Amygdala (tissue), 56 donors: Measurements from ENCODE around the gene GUCY1A1.
A peak's percentile ranks its signal among the peaks of the same experiment; 100 is the strongest.
"Not testable (repeated sequence)": the region's sequence is repeated elsewhere in the genome, so short reads cannot be mapped to it uniquely, and the experiment has no call there.

ENCODE experiments used
- DNase-seq, 56 donors: peaks; one replicate each; lab custom pipeline; 2025; lab: John Stamatoyannopoulos, UW

GUCY1A1 gene, protein sequence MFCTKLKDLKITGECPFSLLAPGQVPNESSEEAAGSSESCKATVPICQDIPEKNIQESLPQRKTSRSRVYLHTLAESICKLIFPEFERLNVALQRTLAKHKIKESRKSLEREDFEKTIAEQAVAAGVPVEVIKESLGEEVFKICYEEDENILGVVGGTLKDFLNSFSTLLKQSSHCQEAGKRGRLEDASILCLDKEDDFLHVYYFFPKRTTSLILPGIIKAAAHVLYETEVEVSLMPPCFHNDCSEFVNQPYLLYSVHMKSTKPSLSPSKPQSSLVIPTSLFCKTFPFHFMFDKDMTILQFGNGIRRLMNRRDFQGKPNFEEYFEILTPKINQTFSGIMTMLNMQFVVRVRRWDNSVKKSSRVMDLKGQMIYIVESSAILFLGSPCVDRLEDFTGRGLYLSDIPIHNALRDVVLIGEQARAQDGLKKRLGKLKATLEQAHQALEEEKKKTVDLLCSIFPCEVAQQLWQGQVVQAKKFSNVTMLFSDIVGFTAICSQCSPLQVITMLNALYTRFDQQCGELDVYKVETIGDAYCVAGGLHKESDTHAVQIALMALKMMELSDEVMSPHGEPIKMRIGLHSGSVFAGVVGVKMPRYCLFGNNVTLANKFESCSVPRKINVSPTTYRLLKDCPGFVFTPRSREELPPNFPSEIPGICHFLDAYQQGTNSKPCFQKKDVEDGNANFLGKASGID

DNA sequence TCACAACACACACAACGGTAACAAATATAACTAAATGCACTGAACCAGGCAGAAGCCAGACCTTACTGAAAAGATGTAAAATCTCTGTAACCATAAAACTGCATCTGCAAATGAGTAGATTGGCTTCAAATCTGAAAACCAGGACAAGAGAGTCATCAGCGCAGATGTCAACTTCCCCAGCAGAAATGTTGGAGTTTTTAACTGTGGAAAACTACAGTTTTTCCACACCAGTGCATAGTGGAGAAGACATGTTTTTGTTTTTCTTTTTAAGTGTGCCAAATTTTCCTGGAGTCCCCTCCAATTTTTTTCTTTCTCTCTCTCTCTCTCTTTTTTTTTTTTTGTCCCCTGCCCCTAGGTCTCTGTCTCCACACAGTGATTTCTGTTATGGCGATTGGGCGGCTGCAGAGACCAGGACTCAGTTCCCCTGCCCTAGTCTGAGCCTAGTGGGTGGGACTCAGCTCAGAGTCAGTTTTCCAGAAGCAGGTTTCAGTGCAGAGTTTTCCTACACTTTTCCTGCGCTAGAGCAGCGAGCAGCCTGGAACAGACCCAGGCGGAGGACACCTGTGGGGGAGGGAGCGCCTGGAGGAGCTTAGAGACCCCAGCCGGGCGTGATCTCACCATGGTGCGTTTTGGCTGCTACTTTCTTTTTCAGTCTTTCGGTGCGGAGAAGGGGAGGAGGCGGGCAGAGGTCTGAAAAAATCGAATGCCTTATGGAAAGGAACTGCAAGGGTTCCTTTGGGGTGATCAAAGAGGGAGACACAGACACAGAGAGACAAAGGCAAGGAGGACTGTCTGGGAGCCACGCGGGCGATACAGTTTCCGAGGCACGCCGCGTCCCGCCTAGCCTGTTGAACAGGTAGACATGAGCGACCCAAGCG lies at the start of gene GUCY1A1:
Gene GUCY1A1, plus strand, starts transcription at position 505 of the 878 bp plus-strand sequence. CDS start 30,020 bp downstream, outside the sequence.
- DNase-seq = peak in 23 of 56 donors; percentile 2 to 71 (median 31)

DNA sequence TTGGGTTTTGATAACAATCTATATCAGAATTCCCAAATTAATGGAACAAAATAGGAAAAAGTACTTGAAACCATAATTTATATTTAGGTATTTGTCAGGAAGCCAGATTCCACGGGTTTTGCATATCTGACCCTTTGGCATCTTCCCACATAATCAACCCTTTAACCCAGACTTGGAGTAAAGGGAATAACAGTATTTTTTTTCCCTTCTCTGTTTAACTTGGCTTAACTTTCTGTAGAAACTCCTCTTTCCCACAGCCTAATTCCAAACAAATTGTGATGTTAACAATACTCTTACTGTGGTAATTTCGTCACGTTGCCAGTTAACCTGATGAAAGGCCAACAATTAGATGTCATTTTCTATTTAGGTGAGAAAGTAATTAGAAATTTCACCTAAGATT lies 49.4 kb upstream of the GUCY1A1 start:
- no peak for DNase-seq

DNA sequence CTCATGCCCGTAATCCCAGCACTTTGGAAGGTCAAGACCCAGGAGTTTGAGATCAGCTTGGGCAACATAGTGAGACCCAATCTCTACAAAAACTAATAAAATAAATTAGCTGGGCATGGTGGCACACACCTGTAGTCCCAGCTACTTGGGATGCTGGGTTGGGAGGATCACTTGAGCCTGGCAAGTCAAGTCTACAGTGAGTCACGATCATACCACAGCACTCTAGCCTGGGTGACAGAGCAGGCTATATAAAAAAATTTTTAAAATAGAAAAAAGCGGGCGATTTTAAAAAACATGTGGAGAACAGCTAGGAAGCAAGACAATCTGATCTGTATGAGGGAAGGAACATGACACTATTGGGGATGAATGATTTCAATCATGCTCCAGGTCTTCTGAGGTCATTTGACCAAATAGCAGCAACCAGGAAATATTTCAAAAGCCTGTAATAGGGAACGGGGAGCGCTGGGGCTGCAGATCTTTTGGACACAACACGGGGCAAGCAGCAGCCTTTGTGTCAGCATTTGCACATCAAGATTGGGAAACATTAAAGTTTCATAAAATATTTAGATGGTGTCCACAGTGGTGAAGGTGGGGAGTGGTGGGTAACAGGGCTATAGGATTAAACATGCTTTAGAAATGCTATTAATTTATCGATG lies 48.3 kb upstream of the GUCY1A1 start:
- DNase-seq = no peak

DNA sequence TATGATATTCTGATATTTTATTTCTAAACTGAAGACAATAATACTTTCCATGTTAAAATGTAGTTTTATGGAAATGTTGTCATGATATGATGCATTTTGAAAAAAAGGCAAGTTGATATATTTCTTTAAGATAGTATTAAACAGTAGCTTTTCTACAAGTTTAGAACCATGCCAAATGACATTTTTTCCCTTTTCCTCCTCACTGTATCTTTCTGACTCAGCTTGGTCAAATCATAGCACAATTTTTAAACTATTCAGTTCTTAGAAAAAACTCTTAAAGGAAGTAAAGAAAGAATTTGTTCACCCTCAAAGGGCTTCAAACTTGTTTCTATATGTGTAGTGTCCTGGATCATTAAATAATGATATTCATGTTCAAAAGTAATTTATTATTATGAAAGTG lies 46.0 kb upstream of the GUCY1A1 start:
- no peak for DNase-seq

DNA sequence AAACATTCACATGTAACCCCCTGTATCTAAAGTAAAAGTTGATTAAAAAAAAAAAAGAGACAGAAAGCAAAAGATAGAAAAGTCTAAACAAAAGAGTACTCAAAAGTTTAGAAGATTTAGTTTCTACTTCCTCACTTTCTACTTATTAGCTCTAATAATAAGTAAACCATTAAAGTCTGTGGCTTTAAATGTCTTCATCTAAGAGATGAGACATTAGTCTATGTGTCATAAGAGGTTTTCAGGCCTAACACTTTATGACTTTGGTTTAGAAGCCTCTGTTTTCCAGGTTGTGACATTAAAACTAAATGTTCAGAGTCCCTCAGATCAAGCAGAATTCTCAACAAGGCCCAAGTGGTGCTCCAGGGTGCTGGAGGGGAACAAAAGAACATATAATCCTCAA lies 42.2 kb upstream of the GUCY1A1 start:
- DNase-seq = no peak

DNA sequence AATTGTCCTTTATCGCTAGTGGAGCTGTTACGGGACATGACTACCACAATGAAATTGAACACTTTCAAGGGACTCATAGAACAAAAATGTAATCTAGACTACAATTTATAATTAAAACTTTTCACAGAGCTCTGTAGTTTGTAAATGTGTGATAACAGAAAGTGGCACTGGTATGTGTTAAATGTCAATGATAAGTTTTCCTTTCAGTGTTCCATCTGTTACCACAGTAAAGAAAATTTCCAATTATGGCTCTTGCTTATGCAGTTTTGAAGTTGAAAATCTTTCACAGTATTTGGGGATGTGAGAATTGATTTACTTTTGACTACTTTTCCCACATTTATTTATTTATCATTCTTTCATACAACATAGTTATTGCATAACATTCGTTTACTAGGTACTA lies 40.1 kb upstream of the GUCY1A1 start:
- DNase-seq = no peak

DNA sequence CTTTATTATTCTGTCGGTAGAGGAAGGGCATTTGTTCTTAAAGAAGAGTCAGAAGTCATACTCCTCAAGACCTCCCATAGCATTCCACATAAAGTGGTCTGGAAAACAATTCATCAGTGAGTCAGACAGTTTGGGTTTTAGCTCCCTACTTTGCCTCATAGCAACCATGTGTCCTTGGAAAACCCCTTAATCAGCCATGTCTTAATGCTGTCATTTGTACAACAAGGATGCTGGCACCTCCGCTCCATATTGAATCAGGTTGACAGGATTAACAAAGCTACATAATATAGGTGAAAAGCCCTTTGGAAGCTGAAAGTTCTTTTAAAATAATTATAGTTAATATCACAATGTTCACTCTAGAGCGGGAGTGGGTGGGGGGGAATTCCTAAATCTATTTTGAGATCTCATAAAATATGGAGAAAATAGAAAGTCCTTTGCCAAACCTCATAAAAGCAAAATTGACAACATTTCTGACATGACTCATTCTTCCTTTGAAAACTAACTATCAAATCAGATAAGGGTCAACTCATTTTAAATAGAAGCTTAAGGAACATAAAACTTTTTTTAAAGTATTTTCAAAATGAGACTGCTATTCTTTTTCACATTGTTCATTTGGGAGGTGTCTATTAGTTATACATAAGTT lies 37.3 kb upstream of the GUCY1A1 start:
- DNase-seq = no peak

DNA sequence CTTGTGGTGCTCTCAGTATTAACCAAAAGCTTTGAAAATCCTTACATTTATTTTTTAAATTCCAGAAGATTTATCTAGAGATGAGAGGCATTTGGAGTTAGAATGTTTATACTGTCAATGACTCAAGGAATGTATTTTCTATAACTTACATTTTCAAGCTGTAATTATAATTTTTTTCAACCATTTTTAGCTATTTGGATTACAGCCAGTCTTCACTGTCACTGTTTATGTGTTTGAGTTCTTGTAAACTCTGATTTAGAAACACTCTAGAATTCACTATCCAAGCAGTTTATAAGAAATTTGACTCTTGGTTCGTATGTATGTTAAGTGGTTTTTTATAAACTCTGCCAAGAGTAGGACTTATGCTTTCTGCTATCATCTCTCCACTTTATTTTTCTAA lies 36.7 kb upstream of the GUCY1A1 start:
- no peak for DNase-seq

DNA sequence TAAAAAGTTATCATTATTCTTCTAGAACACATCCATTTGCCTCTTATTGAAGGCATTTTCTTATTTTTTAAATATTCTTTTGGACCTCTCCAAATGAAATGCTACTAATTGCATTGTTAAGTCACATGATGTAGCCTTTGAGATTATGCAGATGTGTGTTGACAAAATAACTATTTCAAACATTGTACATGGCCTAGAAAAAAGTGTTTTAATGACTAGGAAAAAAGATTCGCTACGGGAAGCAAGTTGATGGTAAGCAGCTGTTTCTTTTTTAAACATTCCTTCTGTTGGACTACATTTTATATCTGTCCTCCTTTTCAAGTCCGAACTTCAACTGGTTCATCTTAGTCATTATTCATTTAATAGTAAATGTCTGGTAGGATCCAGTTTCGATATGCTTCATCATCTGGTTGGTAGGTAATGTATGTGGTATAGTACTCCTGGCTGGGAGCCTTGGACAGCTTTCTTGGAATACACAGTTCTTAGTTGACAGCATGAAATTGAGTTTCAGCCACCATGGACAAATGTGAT lies 34.3 kb upstream of the GUCY1A1 start:
- no peak for DNase-seq

DNA sequence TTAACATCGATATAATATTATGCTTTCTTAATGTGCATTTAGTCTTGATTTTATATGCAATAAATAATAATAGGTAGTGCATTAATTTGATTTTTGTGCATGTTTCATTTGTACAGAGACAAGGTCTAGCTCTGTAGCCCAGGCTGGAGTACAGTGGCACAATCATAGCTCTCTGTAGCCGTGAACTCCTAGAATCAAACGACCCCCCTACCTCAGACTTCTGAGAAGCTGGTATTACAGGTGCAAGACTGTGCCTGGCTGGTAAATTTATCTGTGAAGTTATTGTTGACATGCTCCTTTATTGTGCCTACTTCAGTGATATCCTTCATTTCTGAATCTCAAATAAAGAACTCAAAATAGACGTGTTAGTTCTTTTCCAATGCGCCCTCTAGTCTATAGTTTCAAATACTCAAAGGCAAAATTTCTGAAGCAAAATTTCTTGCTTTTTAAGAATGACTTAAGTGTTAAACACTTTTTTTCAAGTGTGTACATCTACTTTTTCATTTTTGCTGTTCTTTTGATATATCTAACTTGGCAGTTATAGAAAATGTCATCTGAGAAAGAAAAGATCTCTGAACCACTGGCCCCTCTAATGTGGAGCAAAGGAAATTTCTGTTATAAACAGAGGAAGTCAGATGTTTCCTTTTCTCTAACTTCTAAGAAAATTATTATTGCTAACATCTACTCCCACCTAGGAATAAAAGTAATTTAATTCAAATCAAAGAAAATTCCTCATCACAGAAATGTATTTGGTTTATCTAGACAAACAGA lies 28.3 kb upstream of the GUCY1A1 start:
- no peak for DNase-seq

DNA sequence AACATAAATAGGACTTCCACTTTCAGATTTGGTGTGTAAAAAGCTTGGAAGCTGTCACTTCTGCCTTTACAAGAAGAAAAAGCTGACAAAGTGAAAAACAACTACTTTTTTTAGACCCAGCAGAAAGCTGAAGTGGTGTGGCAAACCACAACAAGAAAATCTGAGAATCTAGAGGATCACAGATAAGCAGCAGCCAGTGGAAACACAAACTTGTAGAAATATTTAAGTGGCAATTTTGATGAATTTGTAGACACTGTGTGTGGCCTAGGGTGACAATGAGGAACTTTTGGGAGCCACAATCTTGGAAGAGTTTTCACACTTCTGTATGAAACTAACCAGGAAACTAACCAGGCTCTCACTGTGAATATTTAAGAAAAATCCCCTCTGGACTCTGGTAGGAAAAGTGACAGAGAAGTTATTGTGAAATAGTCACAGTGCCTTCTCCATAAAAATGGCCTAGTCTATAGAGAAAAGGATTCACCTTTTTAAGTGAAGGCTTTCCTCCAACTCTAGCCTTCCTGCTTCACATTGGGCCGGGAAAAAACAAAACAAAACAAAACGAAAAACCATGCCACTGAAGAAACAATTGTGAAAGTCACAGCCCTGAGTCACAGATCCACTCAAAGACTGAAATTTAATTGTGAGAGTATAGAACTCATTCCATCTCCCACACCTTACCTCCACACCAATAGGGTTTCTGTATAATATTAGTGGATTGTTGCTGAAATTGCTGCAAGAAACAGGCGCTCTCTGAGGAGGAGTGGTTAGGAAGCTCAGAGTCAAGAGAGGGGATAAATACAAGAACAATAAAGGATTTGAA lies 26.7 kb upstream of the GUCY1A1 start:
- no peak for DNase-seq

DNA sequence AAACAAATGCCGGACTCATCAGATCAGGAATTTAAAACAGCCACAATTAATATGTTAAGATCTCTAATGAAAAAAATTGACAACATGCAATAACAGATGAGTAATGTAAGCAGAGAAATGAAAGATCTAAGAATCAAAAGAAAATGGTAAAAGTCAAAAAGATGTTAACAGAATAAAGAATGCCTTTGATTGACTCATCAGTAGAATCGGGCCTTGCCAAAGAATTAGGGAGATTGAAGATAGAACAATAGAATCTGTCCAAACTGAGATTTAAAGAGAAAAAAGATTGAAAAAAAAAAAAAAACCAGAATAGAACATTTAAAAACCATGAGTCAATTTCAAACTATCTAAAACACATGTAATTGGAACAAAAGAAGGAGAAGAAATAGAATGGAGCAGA lies 25.9 kb upstream of the GUCY1A1 start:
- DNase-seq = no peak

DNA sequence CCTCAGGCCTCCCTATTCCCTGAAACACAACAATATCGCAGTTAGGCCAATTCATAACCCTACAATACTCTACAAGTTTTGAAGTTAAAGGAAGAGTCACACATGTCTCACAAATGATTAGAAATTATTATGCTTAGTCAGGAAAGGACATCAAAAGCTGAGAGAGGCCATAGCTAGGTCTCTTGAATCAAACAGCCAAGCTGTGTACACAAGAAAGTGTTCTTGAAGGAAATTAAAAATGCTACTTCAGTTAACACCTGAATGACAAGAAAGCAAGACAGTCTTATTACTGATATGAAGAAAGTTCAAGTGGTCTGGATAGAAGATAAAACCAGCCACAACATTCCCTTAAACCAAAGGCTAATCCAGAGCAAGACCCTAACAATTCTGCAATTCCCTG lies 23.6 kb upstream of the GUCY1A1 start:
- no peak for DNase-seq

DNA sequence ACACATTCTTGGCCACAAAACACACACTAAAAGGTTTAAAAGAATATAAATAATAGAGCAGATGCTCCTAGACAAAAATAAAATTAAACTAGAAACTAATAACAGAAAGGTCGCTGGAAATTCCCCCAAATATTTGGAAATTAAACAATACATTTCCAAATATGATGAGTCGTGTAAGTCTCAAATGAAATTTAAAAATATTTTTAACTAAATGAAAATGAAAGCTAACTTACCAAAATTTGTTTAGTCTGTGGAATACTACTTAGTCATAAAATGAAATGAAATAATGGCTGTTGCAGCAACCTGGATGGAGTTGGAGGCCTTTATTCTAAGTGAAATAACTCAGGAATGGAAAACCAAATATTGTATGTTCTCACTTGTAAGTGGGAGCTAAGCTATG lies 20.6 kb upstream of the GUCY1A1 start:
- DNase-seq = no peak

DNA sequence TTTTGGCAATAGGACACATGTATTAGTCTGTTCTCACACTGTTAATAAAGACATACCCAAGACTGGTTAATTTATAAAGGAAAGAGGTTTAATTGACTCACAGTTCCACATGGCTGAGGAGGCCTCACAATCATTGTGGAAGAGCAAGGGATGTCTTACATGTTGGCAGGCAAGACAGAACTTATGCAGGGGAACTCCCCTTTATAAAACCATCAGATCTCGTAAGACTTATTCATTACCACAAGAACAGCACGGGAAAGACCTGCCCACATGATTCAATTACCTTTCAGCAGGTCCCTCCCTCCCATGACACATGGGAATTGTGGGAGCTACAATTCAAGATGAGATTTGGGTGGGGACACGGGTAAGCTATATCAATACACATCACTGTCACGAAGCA lies 15.9 kb upstream of the GUCY1A1 start:
- not testable (repeated sequence) for DNase-seq

DNA sequence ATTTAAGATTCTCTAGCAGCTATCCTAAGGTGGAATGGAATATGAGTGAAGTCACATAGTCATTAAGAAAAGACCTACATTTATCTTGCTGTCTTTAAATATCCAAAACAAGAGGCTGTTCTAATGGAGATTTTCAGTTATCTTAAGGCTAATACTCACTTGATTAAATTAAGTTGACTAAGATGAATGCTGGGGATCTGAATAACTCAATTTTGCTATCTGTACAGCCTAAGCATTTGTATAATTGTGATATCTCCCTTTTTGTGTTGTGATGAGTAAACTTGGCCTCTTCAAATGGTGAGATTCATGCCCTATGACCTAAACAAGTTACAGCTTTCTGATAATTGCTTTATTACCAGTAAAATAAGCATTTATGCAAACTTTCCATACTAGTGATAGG lies 13.6 kb upstream of the GUCY1A1 start:
- DNase-seq = no peak

DNA sequence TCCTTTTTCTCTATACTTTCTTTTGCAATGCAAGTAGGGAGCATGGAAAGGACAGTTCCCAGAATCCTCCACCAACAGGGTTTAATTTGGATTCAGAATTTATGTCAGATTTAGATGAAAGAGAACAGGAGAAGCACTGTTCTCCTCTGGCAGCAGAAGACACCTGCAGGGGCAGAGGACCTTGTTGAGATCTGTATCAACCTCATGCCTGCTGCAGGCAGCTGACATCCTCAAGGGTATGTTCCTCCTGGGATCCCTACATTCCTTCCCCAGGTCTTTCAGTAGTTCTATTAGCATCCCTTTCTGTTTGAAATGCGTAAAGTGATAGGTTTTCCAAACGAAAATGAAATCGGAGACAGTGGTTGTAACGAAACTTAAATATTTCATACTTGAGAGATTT lies 10.6 kb upstream of the GUCY1A1 start:
- no peak for DNase-seq

DNA sequence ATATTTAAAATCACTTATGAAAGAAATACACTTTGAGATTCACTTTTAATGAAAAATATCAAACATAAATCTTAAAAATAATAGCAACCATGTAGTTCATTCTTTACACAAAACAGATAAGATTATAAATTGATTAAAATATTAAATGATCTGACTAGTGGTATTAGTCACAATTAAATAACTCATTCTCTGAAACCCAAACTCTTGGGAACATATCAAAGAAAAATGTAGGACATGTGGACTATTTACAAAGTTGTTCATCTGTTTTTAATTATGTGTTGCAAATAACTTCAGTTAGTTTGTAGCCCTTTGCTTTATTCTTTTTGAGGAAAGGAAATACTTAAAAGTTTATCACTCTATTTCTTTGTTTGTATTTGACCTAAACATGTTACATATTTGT lies 9.5 kb upstream of the GUCY1A1 start:
- DNase-seq = no peak
